GM12801 (cell line): ENCODE results near the gene CCDC194.

ENCODE experiments used
- CTCF ChIP-seq: IDR thresholded peaks from one replicate; pipeline ENCODE4 v1.5.1; 2011; ENCODE audit warnings: control low read depth; ENCODE audit not compliant: insufficient read length; ENCODE audit errors: extremely low read depth

The CCDC194 gene

DNA sequence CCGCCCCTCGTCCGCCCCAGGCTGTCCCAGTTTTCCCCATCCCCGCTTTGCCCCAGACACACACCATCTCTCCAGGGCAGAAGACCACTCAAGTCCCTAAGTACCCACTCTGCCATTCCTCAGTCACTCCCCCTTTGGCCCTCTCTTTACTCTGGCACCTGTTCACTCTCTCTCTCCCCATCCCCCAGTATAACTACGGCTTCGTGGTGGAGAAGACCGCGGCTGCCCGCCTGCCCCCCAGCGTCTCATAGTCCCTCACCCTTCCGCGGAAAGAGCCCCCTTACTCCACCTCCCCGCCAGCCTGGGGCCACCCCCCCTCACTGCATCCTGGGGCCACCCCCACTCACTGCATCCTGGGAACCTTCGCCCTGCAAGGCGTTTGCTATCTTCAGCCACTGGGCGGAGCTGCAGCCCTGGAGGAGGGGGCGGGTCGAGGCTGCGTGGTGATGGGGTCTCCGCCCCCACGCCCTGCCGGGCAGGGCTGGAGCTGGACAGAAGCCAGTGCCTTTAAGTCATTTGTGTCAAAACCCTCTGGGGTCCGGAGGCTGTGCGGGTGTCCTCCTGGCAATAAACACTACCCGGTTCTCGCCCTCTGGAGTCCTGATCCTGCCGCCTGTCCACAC lies 30.9 kb upstream of the CCDC194 start:
- no peak for TF ChIP-seq CTCF

GRCh38 chr19:17423429-17424208 lies 29.6 kb upstream of the CCDC194 start:
- TF ChIP-seq CTCF: no peak

GRCh38 chr19:17421942-17422341 lies 27.9 kb upstream of the CCDC194 start:
- TF ChIP-seq CTCF: no peak

DNA sequence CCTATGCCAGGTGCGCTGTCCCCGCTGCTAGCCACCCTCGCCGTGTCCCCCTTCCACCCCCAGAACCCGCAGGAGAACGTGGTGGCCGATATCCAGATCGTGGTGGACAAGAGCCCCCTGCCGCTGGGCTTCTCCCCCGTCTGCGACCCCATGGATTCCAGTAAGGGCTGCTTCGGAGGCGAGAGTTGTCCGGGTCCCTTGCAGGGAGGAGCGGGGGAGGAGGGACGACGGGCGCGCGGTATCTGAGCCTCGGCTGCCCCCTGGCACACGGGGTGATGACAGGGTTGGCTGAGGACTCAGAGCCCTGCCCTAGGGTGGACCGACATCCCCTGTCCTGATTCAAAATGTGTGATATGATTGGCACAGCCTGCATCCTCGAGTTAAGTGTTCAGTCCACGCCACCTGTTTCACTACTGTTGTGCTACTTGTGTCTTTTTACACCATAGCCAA lies 26.5 kb upstream of the CCDC194 start:
- no peak for TF ChIP-seq CTCF

DNA sequence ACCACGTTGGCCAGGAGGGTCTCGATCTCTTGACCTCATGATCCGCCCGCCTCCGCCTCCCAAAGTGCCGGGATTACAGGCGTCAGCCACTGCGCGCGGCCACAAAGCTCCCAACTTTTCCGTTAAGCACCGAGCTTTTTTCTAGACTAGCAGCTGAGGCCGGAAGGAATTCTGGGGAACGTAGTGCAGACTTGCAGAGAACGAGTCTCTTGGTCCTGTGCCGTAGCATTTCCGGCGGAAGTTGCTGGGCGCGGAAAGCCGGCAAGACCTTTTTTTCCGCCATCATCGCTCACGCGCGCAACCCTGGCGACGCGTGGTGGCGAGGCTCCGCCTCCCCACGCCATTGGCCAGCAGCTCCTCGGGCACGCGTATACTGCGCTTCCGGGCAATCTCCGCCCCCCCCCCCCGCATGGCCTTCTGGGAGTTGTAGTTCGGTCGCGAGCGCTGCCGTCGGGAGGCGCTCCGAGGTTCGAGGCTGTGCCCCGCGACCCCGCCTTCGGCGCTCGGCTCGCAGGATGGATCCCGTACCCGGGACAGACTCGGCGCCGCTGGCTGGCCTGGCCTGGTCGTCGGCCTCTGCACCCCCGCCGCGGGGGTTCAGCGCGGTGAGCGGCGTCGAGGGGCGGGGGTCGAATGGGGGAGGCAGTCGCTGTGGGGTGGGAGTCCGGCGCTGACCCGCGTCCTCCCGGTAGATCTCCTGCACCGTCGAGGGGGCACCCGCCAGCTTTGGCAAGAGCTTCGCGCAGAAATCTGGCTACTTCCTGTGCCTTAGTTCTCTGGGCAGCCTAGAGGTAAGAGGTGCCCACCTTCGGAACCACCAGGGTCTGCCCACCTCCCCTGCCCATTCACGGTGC lies 25.9 kb upstream of the CCDC194 start, which contains the start of gene MVB12A:
MVB12A (plus strand) TSS at position 427 of the 854 bp plus-strand sequence; CDS start at position 516, 89 bp downstream.
- TF ChIP-seq CTCF: no peak

DNA sequence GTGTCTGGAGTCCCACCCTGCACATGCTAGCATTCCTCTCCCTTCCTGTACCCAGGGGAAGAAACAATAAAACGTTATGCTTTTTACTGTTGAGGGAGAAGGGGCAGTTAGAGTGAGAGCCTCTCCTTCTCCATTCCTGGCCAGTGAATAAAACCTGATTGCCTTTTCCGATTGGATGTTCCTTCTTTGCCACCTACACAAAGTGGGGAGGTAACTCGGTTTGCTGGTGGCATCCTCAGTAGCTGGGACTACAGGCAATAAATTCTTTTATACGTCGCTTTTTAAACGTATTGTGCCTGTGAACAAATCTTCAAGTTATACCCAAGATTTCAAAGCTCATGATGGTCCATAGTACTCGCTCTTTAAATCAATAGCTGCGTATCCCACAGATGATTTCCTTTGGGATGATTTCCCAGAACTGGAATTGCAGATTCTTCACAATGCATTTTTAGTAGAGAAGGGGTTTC lies 25.2 kb upstream of the CCDC194 start:
- TF ChIP-seq CTCF: no peak

- TF ChIP-seq CTCF: no peak
Measured at GRCh38 chr19:17418710-17419109, 24.7 kb upstream of the CCDC194 start.
